KG1 (cell line): ENCODE measurements around the gene LASP1NB.

Experiments
- DNase-seq: peaks from one replicate; lab custom pipeline; 2025; lab: John Stamatoyannopoulos, UW

Gene LASP1NB

DNA sequence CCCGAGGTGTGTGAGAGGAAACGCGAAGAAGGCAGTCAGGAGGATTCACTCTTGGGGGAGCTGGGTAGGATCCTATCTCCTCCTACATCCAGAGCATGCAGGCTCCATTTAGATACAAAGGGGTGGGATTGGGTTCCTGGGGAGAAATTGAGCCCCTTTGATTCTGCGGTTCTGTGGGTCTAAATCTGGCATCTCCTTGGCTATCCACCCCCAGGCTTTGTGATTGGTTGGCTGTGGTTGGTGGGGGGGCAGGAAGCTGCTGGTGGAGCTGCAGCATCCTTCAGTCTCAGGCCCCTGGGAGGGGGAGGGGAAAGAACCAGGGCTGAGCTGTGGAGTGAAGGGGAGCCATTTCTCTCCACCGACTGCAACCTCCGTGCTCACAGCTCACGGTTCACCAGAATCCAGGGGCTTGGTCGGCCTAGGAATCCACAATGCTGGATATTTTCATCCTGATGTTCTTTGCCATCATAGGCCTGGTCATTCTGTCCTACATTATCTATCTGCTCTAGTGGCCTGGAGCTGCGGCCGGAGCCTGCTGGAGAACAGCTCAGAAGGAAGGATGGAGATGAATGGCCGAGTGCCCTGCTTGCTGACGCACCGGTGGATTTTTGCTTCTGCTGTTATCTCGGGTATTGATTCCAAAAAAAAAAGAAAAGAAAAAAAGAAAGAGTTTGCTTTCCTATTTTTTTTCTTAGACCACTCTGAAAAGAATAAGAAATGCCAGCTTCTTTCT, at the start of gene LASP1NB:
Gene LASP1NB (plus strand): TSS at position 352 of the 733 bp plus-strand sequence.
- DNase-seq: no peak

DNA sequence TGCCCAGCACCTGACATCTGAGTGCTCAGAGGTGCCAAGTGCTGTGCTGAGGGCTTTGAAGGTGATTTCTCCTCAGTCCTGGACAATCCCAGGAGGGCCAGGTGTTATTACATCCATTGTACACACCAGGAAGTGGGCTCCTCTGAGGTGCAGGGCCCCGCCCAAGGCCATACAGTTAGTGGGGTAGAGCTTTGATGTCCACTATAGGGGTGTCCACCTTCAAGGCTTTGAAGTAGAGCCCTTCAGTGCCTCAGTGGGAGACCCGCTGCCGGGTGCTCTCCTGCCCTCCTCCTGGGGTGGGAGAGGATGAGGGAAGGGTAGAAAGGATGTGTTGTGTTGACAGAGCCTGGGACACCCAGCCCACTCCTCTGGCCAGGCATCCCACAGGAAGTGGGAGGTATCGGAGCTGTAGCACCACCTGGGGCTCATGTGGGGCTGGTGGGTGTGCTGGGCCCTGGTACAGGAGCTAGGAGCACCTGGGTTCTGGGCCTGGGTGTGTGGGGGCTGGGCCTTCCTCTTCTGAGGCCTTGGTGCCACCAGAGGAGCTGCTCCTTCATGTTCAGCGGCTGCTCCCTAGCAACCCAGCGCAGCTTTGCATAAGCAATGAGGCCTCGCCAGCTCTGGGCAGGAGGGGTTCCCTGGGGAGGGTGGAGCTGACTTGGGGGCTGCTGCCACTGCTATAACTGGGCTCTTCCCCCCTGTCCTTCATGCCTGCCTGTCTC, 48.1 kb upstream of the LASP1NB start:
- no peak for DNase-seq

DNA sequence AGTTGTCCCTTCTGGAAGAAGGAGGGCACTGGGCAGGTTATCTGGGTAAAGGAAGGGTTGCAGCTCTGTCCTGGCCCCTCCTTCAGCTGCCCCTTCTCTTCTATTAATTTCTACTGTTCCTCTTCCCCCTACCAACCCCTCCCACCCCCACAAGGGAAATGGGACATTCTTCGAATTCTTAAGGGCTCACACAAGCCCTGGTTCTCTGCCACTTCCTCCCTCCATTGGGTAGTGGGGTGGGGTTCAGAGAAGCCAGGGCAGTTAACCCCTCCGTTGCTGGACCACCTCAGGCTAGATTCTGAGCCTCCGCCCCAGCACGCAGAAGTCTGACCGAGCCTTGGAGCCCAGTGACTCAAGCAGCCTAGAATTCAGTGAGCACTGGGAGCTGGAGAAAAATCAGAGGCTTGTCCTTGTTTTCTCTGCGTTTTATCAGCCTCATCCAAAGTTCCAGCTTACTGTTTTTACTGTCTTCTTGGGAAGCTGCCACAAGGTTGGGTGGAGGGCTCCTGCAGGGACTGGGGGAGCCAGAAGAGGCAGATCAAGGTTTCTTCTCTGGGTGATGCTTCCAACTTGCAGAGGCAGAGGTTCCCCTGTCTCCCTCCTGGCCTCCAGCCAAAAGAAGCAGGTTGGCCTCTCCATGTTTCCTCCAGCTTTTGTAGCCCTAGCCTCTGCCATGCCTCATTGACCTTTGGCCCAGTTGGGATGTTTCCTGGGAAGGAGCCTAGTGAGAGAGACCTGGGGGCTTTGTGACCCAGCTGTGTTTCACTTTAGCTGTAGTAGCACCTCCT, 45.3 kb upstream of the LASP1NB start:
- no peak for DNase-seq

DNA sequence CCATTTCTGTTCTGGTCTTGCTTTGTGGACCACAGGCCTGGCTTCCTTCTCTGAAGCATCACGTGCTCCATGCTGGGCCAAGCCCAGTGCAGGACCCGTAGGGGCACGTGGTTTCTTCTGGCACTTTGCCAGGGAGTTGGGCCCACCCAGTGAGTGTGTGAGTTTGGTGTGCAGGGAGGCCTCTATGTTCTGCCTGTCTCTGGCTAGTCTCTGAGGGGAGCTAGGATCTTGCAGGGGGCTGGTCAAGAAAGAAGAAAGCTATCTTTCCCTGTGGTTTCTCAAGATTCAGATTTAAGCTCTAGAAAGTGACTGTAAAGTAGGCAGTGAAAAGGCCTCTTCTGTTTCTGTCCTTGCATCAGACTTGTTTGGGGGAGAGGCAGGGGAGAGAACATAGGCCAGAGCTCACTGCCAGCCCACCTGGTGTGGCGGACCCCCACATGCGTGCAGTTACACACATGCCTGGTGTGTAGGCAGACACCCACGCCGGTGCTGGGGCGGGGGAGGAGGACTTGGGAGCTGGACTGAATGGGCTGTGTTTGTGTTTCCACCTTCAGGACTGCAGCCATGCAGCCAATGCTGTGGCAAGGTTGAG, 43.7 kb upstream of the LASP1NB start:
- no peak for DNase-seq

DNA sequence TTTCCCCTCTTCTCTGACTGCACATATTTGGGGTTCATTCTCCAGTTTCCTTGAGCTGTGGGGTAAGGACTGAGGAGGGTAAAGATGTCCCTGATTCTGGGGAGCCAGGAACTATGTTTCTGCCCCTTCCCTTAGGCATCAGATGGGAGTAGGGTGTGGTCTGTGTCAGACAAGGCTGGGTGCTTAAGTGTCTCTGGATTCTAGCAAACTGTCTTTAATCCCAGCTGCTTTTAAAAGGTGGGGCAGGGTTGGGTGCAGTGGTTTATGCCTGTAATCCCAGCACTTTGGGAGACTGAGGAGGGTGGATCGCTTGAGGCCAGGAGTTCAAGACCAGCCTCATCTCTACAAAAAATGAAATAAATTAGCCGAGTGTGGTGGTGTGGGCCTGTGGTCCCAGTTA, 42.5 kb upstream of the LASP1NB start:
- DNase-seq: no peak

DNA sequence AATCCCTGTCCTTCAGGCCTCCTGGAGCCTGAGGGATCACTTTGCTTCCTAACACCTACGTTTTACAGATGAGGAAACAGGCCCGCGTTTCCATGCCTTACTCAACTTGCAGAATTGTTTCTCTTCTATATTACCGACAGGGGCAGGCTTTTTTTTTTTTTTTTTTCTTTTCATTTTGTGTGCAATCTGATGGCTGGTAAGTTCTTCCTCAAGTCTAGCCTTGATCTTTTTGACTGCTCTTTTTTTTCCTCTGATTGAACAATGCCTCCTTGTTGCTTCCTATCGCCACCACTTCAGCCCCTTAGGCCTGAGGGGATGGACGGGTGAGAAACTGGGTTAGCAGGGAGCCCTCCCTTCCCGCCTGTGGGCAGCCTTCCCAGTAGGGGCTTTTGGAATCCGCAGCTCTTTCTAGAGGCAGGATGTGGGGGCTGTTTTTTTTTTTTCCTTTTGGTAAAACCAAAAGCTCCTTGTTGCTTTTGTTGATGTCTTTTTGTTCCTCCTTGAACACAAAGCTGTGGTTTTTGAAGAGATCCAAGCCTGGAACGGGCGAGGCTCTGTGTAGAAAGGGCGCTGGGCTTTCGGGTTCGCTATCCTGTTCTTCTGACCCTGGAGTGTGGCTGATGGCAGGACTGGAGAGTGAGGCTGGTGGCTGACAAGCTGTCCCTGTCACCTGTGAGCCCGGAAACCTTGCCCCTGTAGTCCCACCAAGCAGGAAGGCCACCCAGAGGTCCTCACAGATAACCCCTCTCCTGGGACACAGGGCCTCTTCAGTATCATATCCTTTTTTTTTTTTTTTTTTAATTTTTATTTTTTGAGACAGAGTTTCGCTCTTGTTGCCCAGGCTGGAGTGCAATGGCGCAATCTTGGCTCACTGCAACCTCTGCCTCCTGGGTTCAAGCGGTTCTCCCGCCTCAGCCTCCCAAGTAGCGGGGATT, 41.6 kb upstream of the LASP1NB start:
- no peak for DNase-seq

DNA sequence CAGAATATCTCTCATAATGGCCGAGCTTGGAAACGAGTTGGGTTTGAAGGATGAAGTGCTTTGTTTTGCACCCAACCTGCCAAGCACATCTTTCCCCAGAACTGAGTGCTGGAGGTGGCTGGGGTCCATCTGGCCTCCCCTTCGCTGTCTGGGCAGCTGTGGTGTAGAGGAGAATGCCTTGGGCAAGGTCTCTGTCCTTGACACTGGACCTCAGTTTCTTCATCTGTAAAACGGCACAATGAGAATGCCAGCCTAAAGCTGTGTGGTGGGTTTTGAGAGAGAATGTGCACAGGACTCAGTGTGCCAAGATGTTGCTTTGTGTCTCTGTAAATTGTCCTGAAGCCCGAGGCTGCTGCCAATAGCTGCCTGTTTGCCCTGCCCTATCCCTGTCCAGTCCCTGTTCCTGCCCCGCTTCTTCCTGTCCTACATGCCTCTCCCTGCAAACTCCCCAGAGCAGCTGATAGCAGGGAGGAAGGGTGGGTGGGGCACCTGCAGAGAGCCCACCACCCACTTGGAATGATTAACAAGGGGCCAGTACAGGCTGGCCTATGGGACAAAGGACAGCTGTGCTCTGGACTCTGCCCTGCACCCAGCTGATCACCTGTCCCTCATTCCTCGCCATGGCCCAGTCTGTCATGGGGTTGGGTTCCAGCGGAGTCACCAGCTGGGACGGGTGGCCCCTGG, 40.2 kb upstream of the LASP1NB start:
- DNase-seq: no peak

DNA sequence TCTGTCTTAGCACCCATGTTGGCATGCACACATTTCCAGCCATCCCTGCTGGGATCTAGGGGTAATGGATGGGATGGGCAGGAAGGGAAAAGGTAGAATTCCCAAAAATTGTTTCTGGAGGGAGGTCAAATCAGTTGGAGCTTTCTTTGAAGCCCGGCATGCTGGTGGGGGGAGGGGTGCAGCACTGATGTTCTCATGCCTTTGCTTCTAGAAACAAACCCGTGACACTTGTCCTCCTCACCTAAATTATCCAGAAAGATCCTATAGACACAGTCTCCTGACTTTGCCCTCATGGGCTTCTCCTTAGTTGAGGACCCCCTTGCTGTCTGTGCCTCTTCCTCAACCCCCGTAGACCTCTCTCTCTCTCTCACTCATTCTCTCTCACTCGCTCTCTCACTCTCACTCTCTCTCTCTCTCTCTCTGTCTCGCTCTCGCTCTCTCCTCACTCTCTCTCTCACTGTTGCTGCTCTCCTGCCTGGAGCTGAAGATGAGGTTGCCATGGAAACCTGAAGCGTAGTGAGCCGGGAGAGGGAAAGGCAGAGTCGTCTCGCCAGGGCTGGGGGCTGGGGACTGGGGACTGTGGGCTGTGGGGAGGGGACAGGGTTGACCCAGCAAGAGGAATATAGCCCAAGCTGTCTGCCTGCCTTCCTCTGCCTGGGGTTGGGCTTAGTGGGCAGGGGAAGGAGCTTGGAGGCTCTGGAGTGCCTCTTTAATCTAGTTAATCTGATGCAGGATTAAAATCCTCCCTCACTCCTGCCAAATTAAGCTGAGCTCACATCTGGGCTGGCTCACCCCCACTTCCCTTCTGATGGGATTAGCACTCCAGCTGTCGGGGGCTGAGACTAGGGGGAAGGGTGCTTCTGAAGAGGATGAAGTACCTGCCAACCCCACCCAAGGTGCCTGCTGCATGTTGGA, 39.4 kb upstream of the LASP1NB start:
- no peak for DNase-seq

DNA sequence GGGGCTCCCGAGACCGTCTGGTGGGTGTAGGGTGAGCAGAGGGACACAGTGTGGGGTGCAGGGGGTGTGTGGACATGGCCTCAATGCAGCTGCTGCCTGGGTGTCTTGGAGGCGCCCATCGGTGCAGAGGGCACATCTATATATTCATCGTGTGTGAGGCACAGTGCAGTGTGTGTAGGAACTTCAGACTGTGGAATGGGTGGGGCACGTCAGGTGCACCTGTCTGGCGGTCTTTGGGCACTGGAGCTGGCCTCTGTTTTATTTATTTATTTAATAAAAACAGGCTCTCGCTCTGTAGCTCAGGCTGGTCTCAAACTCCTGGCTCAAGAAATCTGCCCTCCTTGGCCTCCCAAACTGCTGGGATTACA, 38.8 kb upstream of the LASP1NB start:
- DNase-seq: no peak

DNA sequence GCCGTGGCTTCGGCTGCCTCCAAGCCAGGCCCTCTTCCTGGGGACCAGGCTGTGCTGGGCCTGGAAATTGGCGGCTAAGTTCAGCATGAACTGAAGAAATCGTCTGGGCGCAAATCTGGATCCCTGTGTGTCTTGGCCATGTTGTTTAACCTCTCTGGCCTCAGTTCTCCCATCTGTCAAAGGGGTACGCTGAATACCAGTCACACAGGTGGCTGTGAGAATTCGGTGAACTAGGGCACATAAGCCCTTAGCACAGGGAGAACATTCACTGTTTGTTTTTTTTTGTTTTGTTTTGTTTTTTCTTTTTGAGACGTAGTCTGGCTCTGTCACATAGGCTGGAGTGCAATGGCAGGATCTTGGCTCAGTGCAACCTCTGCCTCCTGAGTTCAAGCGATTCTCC, 36.6 kb upstream of the LASP1NB start:
- no peak for DNase-seq

DNA sequence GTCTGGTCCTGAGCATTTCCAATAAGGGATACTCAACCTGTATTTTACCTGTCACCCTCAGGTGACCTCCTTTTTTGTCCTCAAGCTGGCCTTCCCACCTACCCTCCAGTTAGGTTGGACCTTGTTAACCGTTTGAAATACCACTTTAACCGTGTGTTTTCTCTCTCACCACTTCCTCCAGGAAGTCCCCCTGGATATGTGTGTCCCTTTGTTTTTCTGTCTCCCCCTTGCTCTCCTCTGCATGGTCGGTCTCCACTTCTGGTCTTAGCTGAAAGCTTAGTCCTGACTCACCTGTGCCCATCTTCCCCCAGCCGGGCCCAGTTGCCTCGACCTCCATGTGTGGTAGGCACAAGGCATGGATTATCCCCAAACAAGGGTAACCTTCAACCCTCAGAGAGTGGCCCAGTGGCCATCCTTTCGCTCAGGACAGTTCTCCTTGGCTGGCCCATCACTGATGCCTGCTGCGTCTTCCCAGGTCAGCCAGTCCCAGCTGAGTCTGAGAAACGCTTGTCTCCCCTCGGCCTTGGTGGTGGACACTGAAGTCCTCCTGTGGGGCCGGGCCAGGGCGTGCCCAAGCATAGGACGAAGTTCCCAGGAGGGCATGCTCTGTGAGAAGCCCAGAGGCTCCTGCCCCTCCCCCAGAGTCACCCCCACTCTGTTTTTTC, 35.5 kb upstream of the LASP1NB start:
- DNase-seq: no peak

DNA sequence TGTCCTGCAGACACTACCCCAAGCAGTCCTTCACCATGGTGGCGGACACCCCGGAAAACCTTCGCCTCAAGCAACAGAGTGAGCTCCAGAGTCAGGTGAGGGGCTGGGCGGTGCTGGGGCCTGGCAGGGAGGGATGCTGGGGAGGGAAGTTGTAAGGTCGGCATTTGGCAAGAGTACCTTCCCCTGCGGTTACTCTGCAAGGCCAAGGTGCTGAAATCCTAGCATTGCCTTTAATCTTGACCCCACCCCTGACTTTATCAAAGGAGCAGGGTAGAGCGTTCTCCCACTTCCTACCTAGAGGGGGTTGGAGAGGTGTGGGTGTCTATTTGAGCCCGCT, 35.0 kb upstream of the LASP1NB start:
- no peak for DNase-seq

DNA sequence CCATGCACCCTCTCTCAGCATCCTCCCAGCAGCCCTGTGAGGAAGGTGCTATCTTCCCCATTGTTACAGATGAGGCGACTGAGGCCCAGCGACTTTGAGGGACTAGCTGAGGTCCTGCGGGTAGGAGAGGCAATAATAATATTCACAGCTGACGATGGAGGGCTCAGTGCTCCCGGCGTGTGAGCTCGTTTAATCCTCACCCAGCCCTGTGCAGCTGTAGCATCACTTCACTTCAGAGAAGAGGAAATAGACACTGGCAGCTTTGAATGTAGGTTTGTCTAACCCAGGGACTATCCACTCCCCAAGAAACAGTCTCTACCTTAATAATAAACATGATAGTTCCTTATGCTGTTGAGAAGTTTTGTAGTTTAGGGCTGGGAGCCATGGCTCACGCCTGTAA, 34.0 kb upstream of the LASP1NB start:
- no peak for DNase-seq

DNA sequence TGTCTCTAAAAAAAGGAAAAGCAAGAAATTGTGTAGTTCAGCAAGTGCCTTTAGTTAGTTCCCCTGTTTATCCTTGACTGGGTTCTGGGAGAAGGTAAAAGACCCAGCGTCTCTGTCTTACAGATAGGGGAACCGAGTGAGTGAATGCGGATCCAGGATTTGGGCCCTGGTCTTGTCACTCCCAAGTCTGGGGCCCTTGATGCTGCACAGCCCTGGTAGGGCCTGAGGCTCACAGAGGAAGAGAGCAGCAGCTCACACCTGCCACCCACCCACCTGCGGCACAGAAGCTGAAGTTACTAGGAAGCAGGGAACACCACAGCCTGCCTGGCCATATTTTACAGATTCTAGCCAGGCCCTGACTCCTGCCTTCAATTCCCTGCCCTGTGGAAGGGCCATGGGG, 33.3 kb upstream of the LASP1NB start:
- no peak for DNase-seq

DNA sequence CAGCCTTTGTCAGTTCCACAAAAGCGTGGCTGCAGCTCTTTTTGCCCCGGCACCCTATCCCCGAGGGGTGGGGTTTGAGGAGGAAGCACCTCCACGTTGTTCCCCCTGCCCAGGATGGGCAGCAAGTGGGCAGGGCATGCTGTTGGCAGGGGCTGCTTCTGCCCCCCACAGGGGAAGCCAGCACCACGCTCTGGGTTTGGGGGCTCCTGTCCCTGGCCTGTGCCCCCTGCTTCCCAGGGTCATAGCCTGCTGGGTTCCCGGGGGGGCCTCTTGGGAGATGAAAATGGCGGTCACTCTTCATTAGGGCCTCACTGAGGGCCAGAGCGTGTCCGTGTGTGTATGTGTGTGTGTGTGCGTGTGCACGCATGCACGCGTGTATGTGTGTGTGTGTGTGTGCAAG, 32.8 kb upstream of the LASP1NB start:
- no peak for DNase-seq

DNA sequence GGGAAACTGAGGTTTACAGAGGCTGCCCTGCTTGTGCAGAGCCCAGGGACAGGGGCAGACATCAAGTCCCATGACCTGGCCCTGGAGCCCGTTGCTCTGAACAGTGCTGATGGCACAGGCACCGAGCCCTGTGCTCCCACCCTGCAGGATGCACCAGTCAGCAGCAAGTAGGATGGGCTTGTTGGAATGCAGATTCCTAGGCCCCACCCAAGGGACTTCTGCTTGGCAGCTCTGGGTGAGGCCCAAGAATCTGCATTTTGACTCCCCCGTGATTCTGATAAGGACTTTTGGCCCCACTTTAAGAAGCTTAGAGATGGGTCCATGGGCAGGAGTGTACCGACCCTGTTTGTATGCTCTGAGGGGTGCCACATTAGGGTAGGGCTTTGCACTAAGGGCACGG, 32.3 kb upstream of the LASP1NB start:
- DNase-seq: no peak

DNA sequence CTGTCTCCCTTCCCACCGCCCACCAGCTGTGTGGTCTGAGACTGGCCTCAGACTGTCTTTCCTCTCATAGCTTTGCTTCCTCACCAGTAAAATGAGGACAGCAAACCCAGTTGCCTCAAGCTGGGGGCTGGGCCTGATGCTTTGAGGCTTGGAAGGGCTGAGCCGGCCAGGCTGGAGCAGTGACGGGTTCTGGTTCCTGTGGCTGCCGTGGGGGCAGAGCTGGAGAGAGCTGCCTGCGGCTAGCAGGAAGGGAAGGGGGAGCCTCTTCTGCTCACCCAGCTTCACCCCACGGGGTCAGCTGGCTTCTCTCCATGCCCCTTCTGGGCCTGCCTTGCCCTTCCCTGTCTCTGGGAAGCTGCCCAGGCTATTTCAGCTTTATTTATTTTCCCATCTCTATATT, 31.8 kb upstream of the LASP1NB start:
- peak; percentile 78 for DNase-seq

DNA sequence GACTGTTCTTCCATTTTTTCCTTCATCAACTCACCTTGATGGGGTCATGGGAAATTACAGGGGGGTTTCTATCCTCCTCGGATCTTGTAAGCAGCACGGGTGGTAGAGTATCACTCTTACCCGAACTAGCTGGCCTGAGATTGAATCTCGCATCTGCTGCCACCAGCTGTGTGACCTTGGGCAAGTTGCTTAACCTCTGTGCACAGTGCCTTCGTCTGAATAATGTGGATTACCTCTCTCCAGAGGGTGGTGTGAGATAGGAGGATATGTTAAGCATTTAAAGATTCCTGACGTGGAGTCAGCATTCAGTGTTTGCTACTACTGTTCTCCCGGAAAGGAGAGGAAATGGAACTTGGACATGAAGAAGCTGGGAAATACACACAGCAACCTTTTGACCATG, 31.1 kb upstream of the LASP1NB start:
- no peak for DNase-seq

DNA sequence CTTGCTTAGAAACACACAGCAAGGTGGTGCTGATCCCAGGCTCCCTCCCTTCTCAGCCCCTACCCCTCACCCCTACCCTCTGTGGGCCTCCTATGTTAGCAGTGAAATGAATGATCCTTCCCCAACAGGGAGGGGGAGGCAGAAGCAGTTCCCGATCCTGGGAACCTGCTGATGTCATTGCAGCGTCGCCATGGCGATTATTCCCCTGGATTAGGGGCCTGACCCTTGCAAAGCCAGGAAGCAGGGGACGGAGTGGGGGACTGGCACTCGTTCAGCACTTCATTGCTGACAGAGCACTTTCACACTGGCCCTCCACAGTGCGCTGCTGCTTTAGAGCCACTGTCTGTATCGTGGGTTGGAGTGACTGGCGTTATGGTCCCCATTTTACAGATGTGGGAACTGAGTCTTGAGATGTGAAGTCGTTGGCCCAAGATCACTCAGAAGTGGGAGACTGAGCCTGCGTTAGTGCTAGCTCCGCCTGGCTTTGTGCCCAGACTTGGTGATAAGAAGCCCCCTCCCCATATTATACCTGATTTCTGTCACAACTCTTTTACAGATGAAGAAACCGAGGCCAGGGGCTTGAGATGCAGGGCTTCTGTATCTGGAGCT, 29.0 kb upstream of the LASP1NB start:
- DNase-seq: no peak
